Breast epithelium (tissue), 3 donors: ENCODE measurements around the gene SRSF4.

Experiments used
- CTCF ChIP-seq, 3 donors: fragments of 450-650 bp; IDR thresholded peaks; one replicate each; pipeline ENCODE4 v1.5.1; 2016 to 2017; ENCODE audit warnings: antibody characterized with exemption in 3 of 3, mild to moderate bottlenecking in 3 of 3, moderate library complexity in 3 of 3
- POLR2AphosphoS5 ChIP-seq, 3 donors: sonication (generic); formaldehyde crosslinking; IDR thresholded peaks; one replicate each; pipeline ENCODE4 v1.6.1; 2017; ENCODE audit warnings: antibody characterized with exemption in 3 of 3

GRCh38 chr1:29171521-29171920 is 10.2 kb downstream of the SRSF4 start:
- TF ChIP-seq CTCF (IDR thresholded peaks at IDR 0.05) (no peak), POLR2AphosphoS5 (IDR thresholded peaks at IDR 0.05) (no peak)
